ENCODE data around the gene HSPA12B. TPM values are rescaled to one million over a fixed set of nuclear protein-coding genes. Genes with fewer than 3 reads are reported as not detected.
"Not testable (repeated sequence)": the region's sequence is repeated elsewhere in the genome, so short reads cannot be mapped to it uniquely, and the experiment has no call there.

The HSPA12B gene
- total RNA-seq, 1 donor from 2014 or later, result 9.2 TPM

- intact Hi-C loops (cut with DNase I), result no loop called here
- DNase-seq (ENCODE audit: low spot score), result peak; percentile 90
Measured at GRCh38 chr20:3777716-3778629, 45.5 kb downstream of the HSPA12B start.

GRCh38 chr20:3778976-3779375 lies 46.5 kb downstream of the HSPA12B start:
- intact Hi-C loops (cut with DNase I), result no loop called here
- no peak for DNase-seq (ENCODE audit: low spot score)

GRCh38 chr20:3781153-3781910 lies 48.8 kb downstream of the HSPA12B start, which contains the start of gene SPEF1:
Gene SPEF1, minus strand, starts transcription at chr20:3781448. Its CDS starts 161 bp downstream, at chr20:3781287.
- DNase-seq (ENCODE audit: low spot score), result no peak
- intact Hi-C loops (cut with DNase I), result loop anchor here (5.0 to 10.0 kb wide), 3 partner anchors 64 to 293 kb away; partner anchors contain the start of gene RNF24

- DNase-seq (ENCODE audit: low spot score), result no peak
Measured at GRCh38 chr20:3782597-3782996, 50.1 kb downstream of the HSPA12B start.

GRCh38 chr20:3783068-3783489 lies 50.6 kb downstream of the HSPA12B start:
- intact Hi-C loops (cut with DNase I), result loop anchor here (5.0 to 10.0 kb wide), 3 partner anchors 66 to 292 kb away; partner anchors contain the start of gene RNF24
- no peak for DNase-seq (ENCODE audit: low spot score)

More at GRCh38 chr20:3782597-3782996, 50.1 kb downstream of the HSPA12B start:
- intact Hi-C loops (cut with DNase I), result loop anchor here (5.0 to 10.0 kb wide), 3 partner anchors 65 to 292 kb away; partner anchors contain the start of gene RNF24

- intact Hi-C loops (cut with DNase I), result loop anchor here (5.0 to 10.0 kb wide), 3 partner anchors 66 to 291 kb away; partner anchors contain the start of gene RNF24
- DNase-seq (ENCODE audit: low spot score), result no peak
Measured at GRCh38 chr20:3783511-3784195, 51.2 kb downstream of the HSPA12B start.

GRCh38 chr20:3784216-3784853 lies 51.9 kb downstream of the HSPA12B start:
- intact Hi-C loops (cut with DNase I), result loop anchor here (5.0 to 10.0 kb wide), 3 partner anchors 67 to 290 kb away; partner anchors contain the start of gene RNF24
- no peak for DNase-seq (ENCODE audit: low spot score)

- DNase-seq (ENCODE audit: low spot score), result no peak
- intact Hi-C loops (cut with DNase I), result loop anchor here (5.0 to 10.0 kb wide), 3 partner anchors 68 to 290 kb away; partner anchors contain the start of gene RNF24
Measured at GRCh38 chr20:3784863-3785239, 52.4 kb downstream of the HSPA12B start.

GRCh38 chr20:3785240-3786125 lies 53.0 kb downstream of the HSPA12B start:
- intact Hi-C loops (cut with DNase I), result loop anchor here (10.0 kb wide), 2 partner anchors 229 to 289 kb away; partner anchors contain the start of gene RNF24
- no peak for DNase-seq (ENCODE audit: low spot score)

- intact Hi-C loops (cut with DNase I), result loop anchor here (10.0 kb wide), 2 partner anchors 229 to 289 kb away; partner anchors contain the start of gene RNF24
Measured at GRCh38 chr20:3786126-3786484, 53.6 kb downstream of the HSPA12B start.

GRCh38 chr20:3786665-3787323 lies 54.3 kb downstream of the HSPA12B start, which contains the start of gene CENPB:
Gene CENPB, minus strand, starts transcription at chr20:3786740. Its CDS starts 257 bp downstream, at chr20:3786483.
- peak; percentile 94 for DNase-seq (ENCODE audit: low spot score)
- intact Hi-C loops (cut with DNase I), result loop anchor here (1.0 to 10.0 kb wide), 3 partner anchors 32 to 288 kb away; partner anchors contain the start of gene RNF24

More at GRCh38 chr20:3786126-3786484, 53.6 kb downstream of the HSPA12B start:
- DNase-seq (ENCODE audit: low spot score), result no peak

- no peak for DNase-seq (ENCODE audit: low spot score)
- intact Hi-C loops (cut with DNase I), result loop anchor here (1.0 to 10.0 kb wide), 3 partner anchors 31 to 287 kb away; partner anchors contain the start of gene RNF24
Measured at GRCh38 chr20:3787324-3788014, 55.0 kb downstream of the HSPA12B start.

- DNase-seq (ENCODE audit: low spot score), result no peak
- intact Hi-C loops (cut with DNase I), result loop anchor here (10.0 kb wide), 2 partner anchors 226 to 286 kb away; partner anchors contain the start of gene RNF24
Measured at GRCh38 chr20:3788685-3789155, 56.2 kb downstream of the HSPA12B start.

- DNase-seq (ENCODE audit: low spot score), result not testable (repeated sequence)
- intact Hi-C loops (cut with DNase I), result loop anchor here (10.0 kb wide), 2 partner anchors 226 to 286 kb away; partner anchors contain the start of gene RNF24
Measured at GRCh38 chr20:3789201-3789600, 56.7 kb downstream of the HSPA12B start.

- intact Hi-C loops (cut with DNase I); DNase-seq (ENCODE audit: low spot score): not testable (repeated sequence)
Measured at GRCh38 chr20:3794168-3794567, 61.7 kb downstream of the HSPA12B start.

Measured in cardiac septum (tissue), 1 donor.